A549 (cell line): ENCODE measurements around the gene ITPRIPL2. TPM values are rescaled to one million over a fixed set of nuclear protein-coding genes. Genes with fewer than 3 reads are reported as not detected.

ENCODE experiments used
- ATAC-seq, 2 experiments: fragments of 200-7000 bp in 1 of 2; fragments of >200 bp in 1 of 2; cut with Nextera tagmentation in 1 of 2; cut with Tn5 transposase in 1 of 2; 3 replicates each; pipeline versions ENCODE4 v1.8.0 to v1.9.1; 2018 to 2020; ENCODE audit warnings: mild to moderate bottlenecking in 1 of 2, moderate library complexity in 1 of 2
- CTCF ChIA-PET: fragments of 300-600 bp; sonication (Branson Sonifier 250); formaldehyde crosslinking; extraction: SDS; loops from one replicate; lab custom pipeline; 2021; ENCODE audit warnings: antibody characterized with exemption, inconsistent platforms; lab: Yijun Ruan, JAX
- POLR2A ChIA-PET: fragments of 350-600 bp; formaldehyde crosslinking; extraction: SDS; loops from one replicate; lab custom pipeline; 2021; ENCODE audit warnings: antibody characterized with exemption, inconsistent platforms; lab: Yijun Ruan, JAX
- DNase-seq, 2 experiments: peaks; one replicate each; pipeline versions ENCODE4 v3.0.0 to v3.0.0-alpha.2; 2011 to 2016; ENCODE audit warnings: low read depth in 1 of 2, low spot score in 1 of 2
- FAIRE-seq: peaks from 2 replicates; lab custom pipeline; 2011; peaks lifted over from hg19 to GRCh38; lab: Jason Lieb, UNC
- H3K27ac ChIP-seq, 2 experiments: fragments of >200 bp; sonication (Bioruptor Twin); formaldehyde crosslinking; 3 replicates each; pipeline ENCODE4 v1.5.1; 2016 to 2017
- H3K4me1 ChIP-seq: fragments of >200 bp; sonication (Bioruptor Twin); formaldehyde crosslinking; 3 replicates; pipeline ENCODE4 v1.6.1; 2016
- H3K4me2 ChIP-seq: fragments of >200 bp; sonication (Bioruptor Twin); formaldehyde crosslinking; 3 replicates; pipeline ENCODE4 v1.6.1; 2016
- H3K4me3 ChIP-seq: fragments of >200 bp; sonication (Bioruptor Twin); formaldehyde crosslinking; 3 replicates; pipeline ENCODE4 v1.5.1; 2016
- H3K9me3 ChIP-seq: fragments of >200 bp; sonication (Bioruptor Twin); formaldehyde crosslinking; 3 replicates; pipeline ENCODE4 v1.6.1; 2016
- ATOH8 ChIP-seq: fragments of 250-450 bp; sonication (Bioruptor Pico); IDR thresholded peaks from 2 replicates; pipeline ENCODE4 v1.5.0; 2020; ENCODE audit warnings: low read depth, mild to moderate bottlenecking, moderate library complexity
- BHLHE40 ChIP-seq: IDR thresholded peaks from 2 replicates; pipeline ENCODE4 v1.6.1; 2012; ENCODE audit warnings: low read depth, low read length, inconsistent platforms
- CBX2 ChIP-seq: fragments of 200-600 bp; sonication (generic); IDR thresholded peaks from 2 replicates; pipeline ENCODE4 v1.6.1; 2016; ENCODE audit warnings: low read depth, mild to moderate bottlenecking, borderline replicate concordance
- CEBPB ChIP-seq, 2 experiments: fragments of >200 bp in 1 of 2; sonication (Bioruptor Twin) in 1 of 2; formaldehyde crosslinking in 1 of 2; IDR thresholded peaks; 2 replicates each; pipeline ENCODE4 v1.6.1; 2012 to 2016
- CTCF ChIP-seq: fragments of >200 bp; sonication (Bioruptor Twin); formaldehyde crosslinking; IDR thresholded peaks from 3 replicates; pipeline ENCODE4 v1.5.1; 2016
- E2F6 ChIP-seq: IDR thresholded peaks from 2 replicates; pipeline ENCODE4 v1.6.1; 2012; ENCODE audit warnings: low read depth, borderline replicate concordance
- EHF ChIP-seq: fragments of 250-450 bp; sonication (Bioruptor Pico); IDR thresholded peaks from 2 replicates; pipeline ENCODE4 v1.5.0; 2020; ENCODE audit warnings: mild to moderate bottlenecking
- ESRRA ChIP-seq: fragments of 150-350 bp; IDR thresholded peaks from 2 replicates; pipeline ENCODE4 v1.6.1; 2014; ENCODE audit warnings: mild to moderate bottlenecking, low read length, borderline replicate concordance
- FOSL2 ChIP-seq, 2 experiments: fragments of 450-650 bp in 1 of 2; fragments of >200 bp in 1 of 2; sonication (Bioruptor Twin) in 1 of 2; formaldehyde crosslinking; IDR thresholded peaks; 2 replicates each; pipeline versions ENCODE4 v1.5.0 to v1.6.1; 2016 to 2020; ENCODE audit warnings: mild to moderate bottlenecking in 1 of 2, moderate library complexity in 1 of 2
- FOXS1 ChIP-seq: fragments of 250-450 bp; sonication (Bioruptor Pico); IDR thresholded peaks from 2 replicates; pipeline ENCODE4 v1.5.0; 2020; ENCODE audit warnings: mild to moderate bottlenecking, moderate library complexity
- GATA3 ChIP-seq: IDR thresholded peaks from 2 replicates; pipeline ENCODE4 v1.6.1; 2012; ENCODE audit warnings: borderline replicate concordance
- HES2 ChIP-seq: fragments of >200 bp; sonication (Bioruptor Twin); formaldehyde crosslinking; IDR thresholded peaks from 2 replicates; pipeline ENCODE4 v1.6.1; 2016
- HEYL ChIP-seq: fragments of 250-450 bp; sonication (Bioruptor Pico); IDR thresholded peaks from 2 replicates; pipeline ENCODE4 v1.8.0; 2021; ENCODE audit warnings: mild to moderate bottlenecking, moderate library complexity
- HOXA7 ChIP-seq: fragments of 250-450 bp; sonication (Bioruptor Pico); IDR thresholded peaks from 2 replicates; pipeline ENCODE4 v1.5.0; 2020; ENCODE audit warnings: mild to moderate bottlenecking, moderate library complexity
- JUNB ChIP-seq: fragments of >200 bp; sonication (Bioruptor Twin); formaldehyde crosslinking; IDR thresholded peaks from 2 replicates; pipeline ENCODE4 v1.6.1; 2016
- KDM1A ChIP-seq: fragments of 200-600 bp; sonication (generic); IDR thresholded peaks from 2 replicates; pipeline ENCODE4 v1.6.1; 2016; ENCODE audit warnings: low read depth, mild to moderate bottlenecking
- MAFK ChIP-seq: fragments of 450-650 bp; IDR thresholded peaks from 2 replicates; pipeline ENCODE4 v1.6.1; 2014; ENCODE audit not compliant: partially characterized antibody
- MAZ ChIP-seq: fragments of 150-350 bp; IDR thresholded peaks from 2 replicates; pipeline ENCODE4 v1.6.1; 2014; ENCODE audit warnings: antibody characterized with exemption, low read depth, low read length, borderline replicate concordance
- NFE2L2 ChIP-seq: fragments of 150-350 bp; conservative IDR thresholded peaks from 2 replicates; pipeline ENCODE4 v1.6.1; 2014; ENCODE audit warnings: low read length
- POLR2AphosphoS2 ChIP-seq: conservative IDR thresholded peaks from 2 replicates; pipeline ENCODE4 v1.6.1; 2012; ENCODE audit warnings: low read length, improper control_type of control experiment, inconsistent platforms
- RCOR1 ChIP-seq: fragments of 150-350 bp; IDR thresholded peaks from 2 replicates; pipeline ENCODE4 v1.6.1; 2014; ENCODE audit warnings: antibody characterized with exemption, low read length, low read depth
- RFX5 ChIP-seq: fragments of 450-650 bp; IDR thresholded peaks from 2 replicates; pipeline ENCODE4 v1.7.1; 2014; ENCODE audit warnings: antibody characterized with exemption, mild to moderate bottlenecking, moderate library complexity
- RNF2 ChIP-seq: fragments of 200-600 bp; sonication (generic); IDR thresholded peaks from 2 replicates; pipeline ENCODE4 v1.6.1; 2016; ENCODE audit warnings: low read depth, mild to moderate bottlenecking, antibody characterized with exemption, moderate library complexity, borderline replicate concordance
- SMC3 ChIP-seq: fragments of >200 bp; sonication (Bioruptor Twin); formaldehyde crosslinking; IDR thresholded peaks from 3 replicates; pipeline ENCODE4 v1.6.1; 2018; ENCODE audit warnings: inconsistent platforms
- TFCP2L1 ChIP-seq: fragments of 250-450 bp; sonication (Bioruptor Pico); IDR thresholded peaks from 2 replicates; pipeline ENCODE4 v1.5.0; 2021; ENCODE audit warnings: mild to moderate bottlenecking
- ZC3H11A ChIP-seq: fragments of 450-650 bp; IDR thresholded peaks from 2 replicates; pipeline ENCODE4 v1.6.1; 2014; ENCODE audit warnings: antibody characterized with exemption, mild to moderate bottlenecking
- ZFP36 ChIP-seq: fragments of 450-650 bp; IDR thresholded peaks from 2 replicates; pipeline ENCODE4 v1.6.1; 2014; ENCODE audit warnings: borderline replicate concordance; ENCODE audit not compliant: partially characterized antibody
- ZSCAN20 ChIP-seq: fragments of 250-450 bp; sonication (Bioruptor Pico); IDR thresholded peaks from 2 replicates; pipeline ENCODE4 v1.8.0; 2022; ENCODE audit warnings: mild to moderate bottlenecking, moderate library complexity
- WGBS: methylation state at CpG from one replicate; pipeline ENCODE4 v1.1.6; 2017; ENCODE audit errors: missing lambda C conversion rate; 5-methylcytosine and 5-hydroxymethylcytosine counted together
- polyA plus RNA-seq, 4 experiments: library from polyadenylated mRNA; depleted of rRNA in 3 of 4; stranded (reverse); fragments of >200 nt; fragmentation: RNase III in 1 of 4; extraction: RNeasy Plus Mini Kit Qiagen cat#74134 plus additional on column Dnase treatment in 1 of 4; gene quantifications; 2 replicates in 3 of 4; 3 replicates in 1 of 4; pipeline ENCODE4 v1.2.3, GENCODE V29; 2011 to 2017
- TF ChIP-seq, protein P1 (sequence below): IDR thresholded peaks from 2 replicates; pipeline ENCODE4 v1.6.1; 2012
- TF ChIP-seq, protein P2 (sequence below): fragments of 150-350 bp; IDR thresholded peaks from 2 replicates; pipeline ENCODE4 v1.6.1; 2014; ENCODE audit warnings: low read depth, mild to moderate bottlenecking, low read length

ITPRIPL2 gene
- polyA plus RNA-seq, 2 of the 4 experiments (the other 2 are of a cell fraction), result 15.5 to 17.5 TPM

- no peak overlapping the region for H3K27ac ChIP-seq
- peaks cover 12% of the 10 kb centered on the region; the same call in 1 of the 3 replicates for H3K9me3 ChIP-seq
- no peak for DNase-seq
- POLR2A ChIA-PET, result no interaction called here
- no peak overlapping the region for H3K4me2 ChIP-seq
- CTCF ChIA-PET, result interaction anchor here (1.2 to 2.2 kb wide), 4 partner anchors 10 to 61 kb away, joined by 3 to 8 read pairs (median 5); no protein-coding TSS in a partner anchor
- TF ChIP-seq E2F6, result no peak
- no peak for TF ChIP-seq RCOR1
- no peak for TF ChIP-seq ZSCAN20 (CRISPR knock-in tag)
- no peak for TF ChIP-seq CTCF
- TF ChIP-seq EHF, result no peak
- TF ChIP-seq JUNB, result no peak
- no peak for TF ChIP-seq TFCP2L1
- no peak for TF ChIP-seq HEYL
- TF ChIP-seq CBX2, result no peak
- TF ChIP-seq HES2, result no peak
- no peak for TF ChIP-seq SMC3
- TF ChIP-seq ESRRA, result no peak
- TF ChIP-seq, protein P1, sequence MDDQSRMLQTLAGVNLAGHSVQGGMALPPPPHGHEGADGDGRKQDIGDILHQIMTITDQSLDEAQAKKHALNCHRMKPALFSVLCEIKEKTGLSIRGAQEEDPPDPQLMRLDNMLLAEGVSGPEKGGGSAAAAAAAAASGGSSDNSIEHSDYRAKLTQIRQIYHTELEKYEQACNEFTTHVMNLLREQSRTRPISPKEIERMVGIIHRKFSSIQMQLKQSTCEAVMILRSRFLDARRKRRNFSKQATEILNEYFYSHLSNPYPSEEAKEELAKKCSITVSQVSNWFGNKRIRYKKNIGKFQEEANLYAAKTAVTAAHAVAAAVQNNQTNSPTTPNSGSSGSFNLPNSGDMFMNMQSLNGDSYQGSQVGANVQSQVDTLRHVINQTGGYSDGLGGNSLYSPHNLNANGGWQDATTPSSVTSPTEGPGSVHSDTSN, result no peak
- no peak for TF ChIP-seq HOXA7 (CRISPR knock-in tag)
- TF ChIP-seq, protein P2, sequence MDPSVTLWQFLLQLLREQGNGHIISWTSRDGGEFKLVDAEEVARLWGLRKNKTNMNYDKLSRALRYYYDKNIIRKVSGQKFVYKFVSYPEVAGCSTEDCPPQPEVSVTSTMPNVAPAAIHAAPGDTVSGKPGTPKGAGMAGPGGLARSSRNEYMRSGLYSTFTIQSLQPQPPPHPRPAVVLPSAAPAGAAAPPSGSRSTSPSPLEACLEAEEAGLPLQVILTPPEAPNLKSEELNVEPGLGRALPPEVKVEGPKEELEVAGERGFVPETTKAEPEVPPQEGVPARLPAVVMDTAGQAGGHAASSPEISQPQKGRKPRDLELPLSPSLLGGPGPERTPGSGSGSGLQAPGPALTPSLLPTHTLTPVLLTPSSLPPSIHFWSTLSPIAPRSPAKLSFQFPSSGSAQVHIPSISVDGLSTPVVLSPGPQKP, result no peak
- TF ChIP-seq GATA3, result no peak
- no peak for TF ChIP-seq BHLHE40
- TF ChIP-seq NFE2L2, result no peak
- TF ChIP-seq, all 56 proteins: peak for 0
- no peaks in the 10 kb centered on the region for H3K4me1 ChIP-seq
- FAIRE-seq (no peak), ATAC-seq (no peak)
- no peak overlapping the region for H3K4me3 ChIP-seq
- WGBS, result 56% methylated on average over 5 of the region's 5 CpGs
Observed at GRCh38 chr16:19148189-19148588, 34.4 kb downstream of the ITPRIPL2 start.

GRCh38 chr16:19151310-19151709 is 37.5 kb downstream of the ITPRIPL2 start:
- ChIA-PET POLR2A (no interaction called here), CTCF (interaction anchor here (0.7 to 1.7 kb wide), 6 partner anchors 10 to 351 kb away, joined by 3 to 5 read pairs (median 4); no protein-coding TSS in a partner anchor)
- 14% methylated on average over 2 of the region's 2 CpGs for WGBS
- no peak overlapping the region for H3K4me3 ChIP-seq
- H3K9me3 ChIP-seq, result peaks cover 15% of the 10 kb centered on the region; the same call in 1 of the 3 replicates
- TF ChIP-seq CEBPB (IDR thresholded peaks at IDR 0.05), result no peak
- no peak for TF ChIP-seq EHF
- no peak for TF ChIP-seq KDM1A
- no peak for TF ChIP-seq RNF2
- no peak for TF ChIP-seq SMC3
- TF ChIP-seq FOSL2 (IDR thresholded peaks at IDR 0.05), result no peak
- TF ChIP-seq FOSL2 (CRISPR knock-in tag; IDR thresholded peaks at IDR 0.05), result no peak
- no peak for TF ChIP-seq ZC3H11A
- TF ChIP-seq TFCP2L1, result no peak
- TF ChIP-seq ESRRA, result no peak
- TF ChIP-seq FOXS1 (CRISPR knock-in tag), result no peak
- TF ChIP-seq ZFP36, result no peak
- TF ChIP-seq HOXA7 (CRISPR knock-in tag), result no peak
- no peak for TF ChIP-seq RFX5
- TF ChIP-seq ATOH8 (CRISPR knock-in tag), result no peak
- TF ChIP-seq, protein P1, result no peak
- no peak for TF ChIP-seq MAFK
- TF ChIP-seq POLR2AphosphoS2, result no peak
- TF ChIP-seq MAZ, result no peak
- no peak for FAIRE-seq
- no peak for DNase-seq
- no peaks in the 10 kb centered on the region for H3K4me1 ChIP-seq
- no peak overlapping the region for H3K4me2 ChIP-seq
- H3K27ac ChIP-seq, result no peak overlapping the region
- no peak for ATAC-seq
